ENCODE results near the gene POU2F2. TPM values are rescaled to one million over a fixed set of nuclear protein-coding genes. Genes with fewer than 3 reads are reported as not detected.

The POU2F2 gene
- total and polyA plus RNA-seq, 8 donors, result 0.68 to 23.3 (median 2.3) TPM

- intact Hi-C loops (cut with DNase I; ENCODE audit: low total_unique reads), result no loop called here
- Histone ChIP-seq H3K27me3 (peaks cover 0 to 39% (median 0%) of the 10 kb centered on the region in 3 donors), H3K36me3 (no peaks in the 10 kb centered on the region), H3K27ac (no peak overlapping the region), H3K4me1 (peaks cover 0 to 14% (median 6%) of the 10 kb centered on the region in 4 donors), H3K9me3 (no peaks in the 10 kb centered on the region), H3K4me3 (no peak overlapping the region)
- no peak for DNase-seq
- TF ChIP-seq POLR2AphosphoS5 (IDR thresholded peaks at IDR 0.05), result no peak
- no peak for TF ChIP-seq EP300 (IDR thresholded peaks at IDR 0.05)
- 61 to 71% (median 67%) methylated on average over 1 of the region's 1 CpG for WGBS, 5 donors
These were observed 20.9 kb downstream of the POU2F2 start for GRCh38 chr19:42111384-42111783.

GRCh38 chr19:42110658-42111057, 21.6 kb downstream of the POU2F2 start:
- H3K9me3 ChIP-seq, result no peaks in the 10 kb centered on the region
- 38 to 71% (median 60%) methylated on average over 1 of the region's 1 CpG for WGBS, 5 donors
- no peak overlapping the region for H3K4me3 ChIP-seq
- H3K36me3 ChIP-seq, result no peaks in the 10 kb centered on the region
- peaks cover 0 to 44% (median 3%) of the 10 kb centered on the region in 3 donors for H3K27me3 ChIP-seq
- no peak overlapping the region for H3K27ac ChIP-seq
- H3K4me1 ChIP-seq, result peaks cover 0 to 14% (median 6%) of the 10 kb centered on the region in 4 donors
- intact Hi-C loops (cut with DNase I; ENCODE audit: low total_unique reads), result no loop called here
- DNase-seq, result no peak
- TF ChIP-seq POLR2A (IDR thresholded peaks at IDR 0.05), result no peak
- no peak for TF ChIP-seq EP300 (IDR thresholded peaks at IDR 0.05)
- no peak for TF ChIP-seq POLR2AphosphoS5 (IDR thresholded peaks at IDR 0.05)
- TF ChIP-seq, protein P1, sequence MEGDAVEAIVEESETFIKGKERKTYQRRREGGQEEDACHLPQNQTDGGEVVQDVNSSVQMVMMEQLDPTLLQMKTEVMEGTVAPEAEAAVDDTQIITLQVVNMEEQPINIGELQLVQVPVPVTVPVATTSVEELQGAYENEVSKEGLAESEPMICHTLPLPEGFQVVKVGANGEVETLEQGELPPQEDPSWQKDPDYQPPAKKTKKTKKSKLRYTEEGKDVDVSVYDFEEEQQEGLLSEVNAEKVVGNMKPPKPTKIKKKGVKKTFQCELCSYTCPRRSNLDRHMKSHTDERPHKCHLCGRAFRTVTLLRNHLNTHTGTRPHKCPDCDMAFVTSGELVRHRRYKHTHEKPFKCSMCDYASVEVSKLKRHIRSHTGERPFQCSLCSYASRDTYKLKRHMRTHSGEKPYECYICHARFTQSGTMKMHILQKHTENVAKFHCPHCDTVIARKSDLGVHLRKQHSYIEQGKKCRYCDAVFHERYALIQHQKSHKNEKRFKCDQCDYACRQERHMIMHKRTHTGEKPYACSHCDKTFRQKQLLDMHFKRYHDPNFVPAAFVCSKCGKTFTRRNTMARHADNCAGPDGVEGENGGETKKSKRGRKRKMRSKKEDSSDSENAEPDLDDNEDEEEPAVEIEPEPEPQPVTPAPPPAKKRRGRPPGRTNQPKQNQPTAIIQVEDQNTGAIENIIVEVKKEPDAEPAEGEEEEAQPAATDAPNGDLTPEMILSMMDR (IDR thresholded peaks at IDR 0.05), result no peak

DNA sequence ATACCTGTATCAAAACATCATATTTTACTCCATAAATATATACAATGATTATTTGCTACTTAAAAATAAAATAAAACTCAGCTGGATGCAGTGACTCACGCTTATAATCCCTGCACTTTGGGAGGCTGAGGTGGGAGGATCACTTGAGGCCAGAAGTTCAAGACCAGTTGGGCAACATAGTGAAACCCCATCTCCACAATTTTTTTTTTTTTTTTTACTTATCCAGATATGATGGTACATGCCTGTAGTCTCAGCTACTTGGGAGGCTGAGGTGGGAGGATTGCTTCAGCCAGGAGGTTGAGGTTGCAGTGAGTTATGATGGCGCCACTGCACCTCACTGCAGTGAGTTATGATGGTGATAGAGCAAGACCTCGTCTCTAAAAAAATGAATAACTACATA, 22.4 kb downstream of the POU2F2 start:
- DNase-seq, result no peak
- Histone ChIP-seq H3K4me3 (no peak overlapping the region), H3K4me1 (peaks cover 0 to 14% (median 6%) of the 10 kb centered on the region in 4 donors), H3K9me3 (no peaks in the 10 kb centered on the region), H3K27ac (no peak overlapping the region), H3K36me3 (no peaks in the 10 kb centered on the region), H3K27me3 (peaks cover 0 to 50% (median 3%) of the 10 kb centered on the region in 3 donors)
- WGBS, 5 donors, result 72 to 86% (median 77%) methylated on average over 3 of the region's 3 CpGs
- TF ChIP-seq POLR2A (IDR thresholded peaks at IDR 0.05) (no peak), EP300 (IDR thresholded peaks at IDR 0.05) (no peak), POLR2AphosphoS5 (IDR thresholded peaks at IDR 0.05) (no peak)
- TF ChIP-seq, protein P1 (IDR thresholded peaks at IDR 0.05), result no peak
- intact Hi-C loops (cut with DNase I; ENCODE audit: low total_unique reads), result no loop called here

DNA sequence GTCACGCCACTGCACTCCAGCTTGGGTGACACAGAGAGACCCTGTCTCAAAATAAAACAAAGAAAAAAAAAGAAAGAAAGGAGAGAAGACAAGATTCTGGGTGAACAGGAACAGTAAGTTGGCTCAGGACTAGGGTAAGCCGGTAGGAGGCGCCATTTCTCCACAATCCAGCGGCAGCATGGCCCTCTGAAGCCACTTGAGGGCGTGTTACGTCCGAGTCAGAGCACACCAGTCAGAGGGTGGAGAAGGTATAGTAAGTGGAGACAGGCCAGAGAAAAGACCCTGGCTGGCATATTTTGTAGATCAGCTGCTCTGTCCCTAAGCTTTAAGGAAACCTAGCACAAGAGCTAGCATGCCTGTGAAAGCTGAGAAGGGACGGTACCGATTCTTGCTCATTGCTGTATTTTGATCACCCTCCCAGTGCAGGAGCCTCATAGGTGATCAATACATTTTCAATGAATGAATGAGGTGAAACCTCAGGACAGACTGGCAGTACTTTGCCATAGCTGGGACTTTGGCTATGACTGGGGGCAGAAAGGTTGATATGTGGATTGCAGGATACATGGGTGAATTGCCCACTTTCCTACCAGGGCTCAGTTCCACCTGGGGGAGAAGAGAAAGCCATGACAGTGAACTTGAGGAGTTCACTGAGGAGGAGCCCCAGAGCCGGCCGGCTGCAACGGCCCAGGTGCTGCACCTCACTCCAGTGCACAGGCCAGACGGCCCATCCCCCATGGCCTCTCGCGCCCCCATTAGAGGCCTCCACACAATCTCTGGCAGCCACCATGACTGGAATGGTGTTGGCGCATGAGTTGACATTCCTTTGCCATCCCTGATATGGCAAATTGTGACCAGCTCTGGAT, 23.5 kb downstream of the POU2F2 start:
- Histone ChIP-seq H3K36me3 (no peaks in the 10 kb centered on the region), H3K27me3 (peaks cover 0 to 52% (median 3%) of the 10 kb centered on the region in 3 donors), H3K9me3 (no peaks in the 10 kb centered on the region), H3K27ac (no peak overlapping the region), H3K4me1 (peaks cover 0 to 8% (median 3%) of the 10 kb centered on the region in 4 donors), H3K4me3 (no peak overlapping the region)
- peak; percentile 81 to 92 for DNase-seq
- 17 to 30% (median 22%) methylated on average over 10 to 16 of the region's 16 CpGs for WGBS, 5 donors
- intact Hi-C loops (cut with DNase I; ENCODE audit: low total_unique reads), result no loop called here
- TF ChIP-seq, protein P1 (IDR thresholded peaks at IDR 0.05), result peak in 5 of 7 experiments; percentile 77 to 87 (median 81)
- no peak for TF ChIP-seq POLR2A (IDR thresholded peaks at IDR 0.05)
- peak in 1 of 3 donors; percentile 37 for TF ChIP-seq POLR2AphosphoS5 (IDR thresholded peaks at IDR 0.05)
- no peak for TF ChIP-seq EP300 (IDR thresholded peaks at IDR 0.05)

All from stomach (tissue), 9 donors.